Cerebellar nuclear complex (tissue), 1 donor: ENCODE measurements around the gene CYP4A22.
"Not testable (repeated sequence)": the region's sequence is repeated elsewhere in the genome, so short reads cannot be mapped to it uniquely, and the experiment has no call there.

ENCODE experiments used
- DNase-seq, 2 experiments: peaks; one replicate each; lab custom pipeline; 2025; lab: John Stamatoyannopoulos, UW

CYP4A22 gene

GRCh38 chr1:47184822-47185677 lies 47.8 kb downstream of the CYP4A22 start:
- DNase-seq: no peak

GRCh38 chr1:47186267-47187185 lies 49.3 kb downstream of the CYP4A22 start:
- no peak for DNase-seq

GRCh38 chr1:47187231-47187925 lies 50.1 kb downstream of the CYP4A22 start:
- no peak for DNase-seq

- DNase-seq: no peak
Measured at GRCh38 chr1:47187926-47188250, 50.6 kb downstream of the CYP4A22 start.

- no peak for DNase-seq
Measured at GRCh38 chr1:47188791-47189785, 51.8 kb downstream of the CYP4A22 start.

DNA sequence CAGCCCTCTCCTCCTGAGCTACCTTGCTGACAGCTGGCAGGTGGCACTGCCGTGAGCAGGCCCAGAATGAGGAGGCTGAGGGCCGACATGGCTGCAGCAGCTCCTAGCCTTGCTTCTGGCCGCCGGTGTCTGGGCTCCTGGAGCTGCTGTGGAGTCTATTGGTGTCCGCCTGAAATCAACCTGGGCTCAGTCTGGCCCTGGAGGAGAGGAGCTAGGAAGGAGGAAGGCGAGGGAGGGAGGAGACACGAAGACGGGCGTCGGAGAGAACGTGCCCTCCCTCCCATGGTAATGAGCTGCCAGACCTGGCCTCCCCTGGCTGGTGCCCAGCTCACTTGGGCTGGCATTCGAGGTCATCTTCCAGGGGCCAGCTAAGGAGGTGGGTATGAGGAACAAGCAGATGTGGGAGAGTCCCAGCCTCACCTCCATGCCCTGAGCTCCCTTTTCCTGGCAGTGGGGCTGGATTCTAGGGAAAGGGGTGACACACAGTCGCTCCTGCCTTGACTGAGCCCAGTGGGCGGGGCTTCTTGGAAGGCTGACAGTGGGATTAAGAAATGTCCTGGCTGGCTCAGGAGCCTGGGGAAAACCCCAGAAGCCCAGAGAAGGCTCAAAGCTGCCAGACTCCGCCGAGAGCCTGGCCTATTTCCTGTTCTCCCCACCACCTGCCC lies 52.7 kb downstream of the CYP4A22 start, which contains the start of gene PDZK1IP1:
Gene PDZK1IP1, minus strand, starts transcription at position 193 of the 665 bp plus-strand sequence. Its CDS starts 104 bp downstream, at position 89.
- no peak for DNase-seq

DNA sequence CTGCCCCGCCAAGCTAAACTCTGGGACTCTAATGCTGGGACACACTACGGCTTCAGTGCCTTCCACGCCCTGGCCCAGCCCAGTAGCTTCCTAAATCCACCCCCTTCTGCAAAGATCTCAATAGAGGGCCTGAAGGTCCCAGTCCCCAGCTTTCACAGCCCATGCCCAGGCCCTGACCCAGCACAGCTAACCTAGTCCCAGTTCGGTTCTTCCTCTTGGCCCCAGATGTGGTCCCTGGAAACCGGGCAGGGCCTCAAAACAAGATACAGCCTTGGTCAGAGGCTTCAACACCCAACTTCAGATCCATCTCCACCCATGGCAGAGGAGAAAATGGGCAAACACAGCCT lies 53.2 kb downstream of the CYP4A22 start:
- DNase-seq: no peak

DNA sequence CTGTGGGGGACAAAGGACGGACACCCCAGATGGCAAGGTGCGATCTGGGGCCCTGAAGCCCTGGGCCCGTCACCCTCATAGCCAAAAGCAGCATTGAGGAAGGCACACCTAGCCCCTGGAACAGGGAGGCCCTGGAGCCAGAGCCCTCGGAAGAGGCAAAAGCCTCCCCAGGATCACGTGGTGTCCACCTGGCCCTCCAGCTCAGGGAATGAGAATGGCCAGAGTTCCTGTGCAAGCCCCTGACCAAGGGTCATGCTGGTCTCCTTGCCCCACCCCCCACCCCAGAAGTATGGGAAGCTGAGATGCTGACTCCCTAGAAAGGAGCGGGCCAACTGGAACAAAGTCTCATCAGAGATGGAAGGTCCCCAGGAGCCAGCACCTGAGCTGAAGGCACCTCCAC lies 53.6 kb downstream of the CYP4A22 start:
- no peak for DNase-seq

- no peak for DNase-seq
Measured at GRCh38 chr1:47191940-47192457, 54.8 kb downstream of the CYP4A22 start.

GRCh38 chr1:47192458-47193384 lies 55.5 kb downstream of the CYP4A22 start:
- DNase-seq: peak in 1 of 2 experiments; percentile 2

DNA sequence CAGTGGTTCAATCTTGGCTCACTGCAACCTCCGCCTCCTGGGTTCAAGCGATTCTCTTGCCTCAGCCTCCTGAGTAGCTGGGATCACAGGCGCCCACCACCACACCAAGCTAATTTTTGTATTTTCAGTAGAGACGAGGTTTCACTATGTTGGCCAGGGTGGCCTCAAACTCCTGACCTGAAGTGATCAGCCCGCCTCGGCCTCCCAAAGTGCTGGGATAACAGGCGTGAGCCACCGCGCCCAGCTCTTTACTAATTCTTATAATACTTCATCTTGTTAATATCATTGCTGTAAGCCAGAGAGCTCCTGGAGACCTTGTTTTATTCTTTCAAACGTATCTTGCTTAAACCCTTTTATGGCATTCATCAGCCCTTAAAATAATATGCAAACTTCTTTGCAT lies 56.3 kb downstream of the CYP4A22 start:
- DNase-seq: not testable (repeated sequence)

- DNase-seq: no peak
Measured at GRCh38 chr1:47194311-47194710, 57.1 kb downstream of the CYP4A22 start.

DNA sequence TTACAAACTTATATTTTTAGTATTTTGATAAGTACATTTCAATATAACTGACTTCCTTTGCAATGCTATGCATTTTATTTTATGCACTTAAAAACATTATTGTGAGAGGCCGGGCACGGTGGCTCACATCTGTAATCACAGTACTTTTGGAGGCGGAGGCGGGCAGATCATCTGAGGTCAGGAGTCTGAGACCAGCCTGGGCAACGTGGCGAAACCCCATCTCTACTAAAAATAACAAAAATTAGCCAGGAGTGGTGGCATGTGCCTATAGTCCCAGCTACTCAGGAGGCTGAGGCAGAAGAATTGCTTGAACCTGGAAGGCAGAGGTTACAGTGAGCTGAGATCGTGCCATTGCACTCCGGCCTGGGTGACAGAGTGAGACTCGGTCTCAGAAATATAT lies 58.7 kb downstream of the CYP4A22 start:
- not testable (repeated sequence) for DNase-seq

DNA sequence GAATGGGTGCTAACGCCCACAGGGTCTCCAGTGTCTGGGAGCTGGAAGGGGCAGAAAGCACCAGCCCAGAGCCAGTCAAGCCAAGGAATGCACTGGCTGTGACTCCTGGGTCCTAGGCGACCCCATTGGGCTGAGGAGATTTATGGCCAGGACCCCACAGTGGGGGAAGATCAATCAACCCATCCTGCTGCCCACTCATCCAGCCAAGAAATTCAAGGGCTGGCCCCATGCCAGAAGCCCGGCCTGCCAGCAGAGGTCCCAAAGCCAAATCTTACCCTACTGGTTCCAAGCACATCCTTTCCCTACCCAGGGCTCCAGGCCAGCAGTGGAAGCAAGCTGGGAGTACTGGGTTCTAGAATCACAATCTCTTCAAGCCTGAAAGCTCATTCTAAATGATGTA lies 59.4 kb downstream of the CYP4A22 start:
- no peak for DNase-seq

GRCh38 chr1:47198214-47198613 lies 61.0 kb downstream of the CYP4A22 start:
- no peak for DNase-seq
